IMR-90 (cell line): ENCODE results near the gene GPR62.

Experiments
- CEBPB ChIP-seq: IDR thresholded peaks from 2 replicates; pipeline ENCODE4 v1.6.1; 2012; ENCODE audit warnings: low read depth, low read length, improper control_type of control experiment
- RFX5 ChIP-seq: IDR thresholded peaks from 2 replicates; pipeline ENCODE4 v1.8.0; 2012; ENCODE audit warnings: low read depth, mild to moderate bottlenecking, low read length, moderate library complexity
- TF ChIP-seq, protein P1 (sequence below): conservative IDR thresholded peaks from 2 replicates; pipeline ENCODE4 v1.5.1; 2012; ENCODE audit warnings: mild to moderate bottlenecking, low read depth, low read length, improper control_type of control experiment

DNA sequence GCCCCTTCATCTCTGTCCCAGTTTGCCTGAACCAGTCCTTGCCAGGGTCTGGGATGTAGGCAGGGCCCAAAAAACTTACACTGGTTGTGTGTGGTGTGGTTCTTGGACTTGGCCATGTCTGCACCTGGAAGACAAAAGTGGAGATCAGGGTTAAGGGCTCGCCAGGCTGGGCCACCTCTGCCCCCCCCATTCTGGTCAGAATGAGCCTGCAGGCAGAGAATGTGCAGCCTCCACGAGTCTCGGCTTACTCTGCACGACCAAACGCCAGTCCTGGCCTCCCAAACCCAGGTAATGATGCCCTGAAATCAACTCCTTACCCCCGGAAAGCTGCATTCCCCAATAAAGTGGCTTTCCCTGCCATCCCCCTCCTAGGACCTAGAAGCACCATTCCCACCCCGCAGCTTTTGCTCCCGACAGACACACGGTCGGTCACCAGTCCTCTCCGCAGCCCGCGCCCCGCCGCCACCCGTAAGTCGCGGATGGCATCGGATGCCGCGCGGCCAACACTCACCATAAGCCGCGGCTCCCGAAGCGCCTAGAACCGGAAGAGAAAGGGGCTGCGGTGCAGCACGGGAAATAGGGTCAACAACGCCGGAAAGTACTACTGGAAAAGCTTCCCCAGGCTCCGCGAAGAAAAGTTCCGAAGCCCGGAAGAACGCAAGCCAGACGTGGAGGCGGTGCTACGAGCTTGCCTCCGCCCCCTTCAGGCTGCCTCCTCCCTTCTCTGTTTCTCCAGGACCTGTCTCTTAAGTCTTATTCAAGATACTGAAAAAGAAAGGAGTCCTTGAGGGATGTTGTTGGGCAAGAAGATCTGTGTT lies 40.4 kb downstream of the GPR62 start, which contains the start of gene RPL29:
- TF ChIP-seq CEBPB (no peak), RFX5 (no peak)
- TF ChIP-seq, protein P1, sequence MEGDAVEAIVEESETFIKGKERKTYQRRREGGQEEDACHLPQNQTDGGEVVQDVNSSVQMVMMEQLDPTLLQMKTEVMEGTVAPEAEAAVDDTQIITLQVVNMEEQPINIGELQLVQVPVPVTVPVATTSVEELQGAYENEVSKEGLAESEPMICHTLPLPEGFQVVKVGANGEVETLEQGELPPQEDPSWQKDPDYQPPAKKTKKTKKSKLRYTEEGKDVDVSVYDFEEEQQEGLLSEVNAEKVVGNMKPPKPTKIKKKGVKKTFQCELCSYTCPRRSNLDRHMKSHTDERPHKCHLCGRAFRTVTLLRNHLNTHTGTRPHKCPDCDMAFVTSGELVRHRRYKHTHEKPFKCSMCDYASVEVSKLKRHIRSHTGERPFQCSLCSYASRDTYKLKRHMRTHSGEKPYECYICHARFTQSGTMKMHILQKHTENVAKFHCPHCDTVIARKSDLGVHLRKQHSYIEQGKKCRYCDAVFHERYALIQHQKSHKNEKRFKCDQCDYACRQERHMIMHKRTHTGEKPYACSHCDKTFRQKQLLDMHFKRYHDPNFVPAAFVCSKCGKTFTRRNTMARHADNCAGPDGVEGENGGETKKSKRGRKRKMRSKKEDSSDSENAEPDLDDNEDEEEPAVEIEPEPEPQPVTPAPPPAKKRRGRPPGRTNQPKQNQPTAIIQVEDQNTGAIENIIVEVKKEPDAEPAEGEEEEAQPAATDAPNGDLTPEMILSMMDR: no peak
